T-helper 17 cell (primary cell): Measurements from ENCODE around the gene IGF2BP3. TPM values are rescaled to one million over a fixed set of nuclear protein-coding genes. Genes with fewer than 3 reads are reported as not detected.

Experiments used
- total RNA-seq, 4 donors: library from RNA in 2 of 4; stranded (reverse) in 2 of 4; gene quantifications; one replicate each; pipeline ENCODE4 v1.2.3 and lab custom pipeline; 2022 to 2026

Gene IGF2BP3
- total RNA-seq, 2 donors from 2014 or later: 1.4 to 11.0 TPM

Other genes with a start within 250 kb of the IGF2BP3 start
- gene GPNMB, start 223.7 kb downstream of the IGF2BP3 start, total RNA-seq: not detected
- gene MALSU1, start 171.2 kb downstream of the IGF2BP3 start, total RNA-seq: 10 to 100 TPM; 26.2 to 30.5 TPM
- 100 to 1,000 TPM; 249 to 285 TPM for gene TRA2A, start 61.5 kb upstream of the IGF2BP3 start, total RNA-seq
- 1 to 10 TPM; 6.5 to 7.5 TPM for gene CCDC126, start 126.9 kb upstream of the IGF2BP3 start, total RNA-seq
- gene FAM221A, start 209.7 kb upstream of the IGF2BP3 start, total RNA-seq: 1 to 10 TPM; 4.8 to 6.2 TPM
- under 1 TPM; 0.26 to 0.80 TPM for gene STK31, start 239.7 kb upstream of the IGF2BP3 start, total RNA-seq